ENCODE results near the gene SLC26A11. TPM values are rescaled to one million over a fixed set of nuclear protein-coding genes. Genes with fewer than 3 reads are reported as not detected.
A peak's percentile ranks its signal among the peaks of the same experiment; 100 is the strongest.

Gene SLC26A11
- total RNA-seq, 1 experiment from 2014 or later: 26.5 TPM

DNA sequence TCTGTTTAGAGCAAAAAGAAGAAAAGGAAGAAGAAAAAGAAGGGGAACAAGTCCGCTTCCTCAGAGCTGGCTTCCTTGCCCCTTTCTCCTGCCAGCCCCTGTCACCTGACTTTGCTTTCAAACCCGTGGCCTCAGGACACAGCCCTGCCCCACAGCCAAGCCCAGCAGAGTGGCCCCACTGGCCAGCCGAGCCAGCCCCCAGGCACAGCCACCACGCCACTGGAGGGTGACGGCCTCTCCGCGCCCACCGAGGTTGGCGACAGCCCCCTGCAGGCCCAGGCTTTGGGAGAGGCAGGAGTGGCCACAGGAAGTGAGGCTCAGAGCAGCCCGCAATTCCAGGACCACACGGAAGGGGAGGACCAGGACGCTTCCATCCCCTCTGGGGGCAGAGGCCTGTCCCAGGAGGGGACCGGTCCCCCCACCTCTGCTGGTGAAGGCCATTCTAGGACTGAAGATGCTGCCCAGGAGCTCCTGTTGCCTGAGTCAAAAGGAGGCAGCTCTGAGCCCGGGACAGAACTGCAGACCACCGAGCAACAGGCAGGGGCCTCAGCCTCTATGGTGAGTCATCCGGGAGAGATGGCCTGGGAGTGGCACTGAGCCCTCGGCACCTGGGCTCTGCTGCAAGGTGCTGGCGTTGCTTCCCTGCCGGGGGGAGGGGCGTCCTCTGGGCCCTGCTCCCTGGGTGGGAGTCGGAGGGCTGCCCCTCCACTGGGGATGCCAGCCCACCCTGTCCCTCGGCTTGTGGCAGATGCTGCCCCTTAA, 67.8 kb downstream of the SLC26A11 start:
- Histone ChIP-seq H2BK20ac (ENCODE audit: low read depth, low read length, poor library complexity, severe bottlenecking) (no peak overlapping the region), H3K23me2 (ENCODE audit: insufficient read length, low read depth, low read length, poor library complexity, severe bottlenecking) (no peaks in the 10 kb centered on the region), H3K9me3 (ENCODE audit: control insufficient read depth, low read depth, low read length) (no peaks in the 10 kb centered on the region), H3K4ac (ENCODE audit: low read depth, low read length) (no peak overlapping the region), H3K23ac (ENCODE audit: insufficient read length, low read depth, low read length) (no peak overlapping the region), H2BK15ac (ENCODE audit: low read depth, low read length) (no peak overlapping the region), H2BK120ac (ENCODE audit: low read depth, low read length, poor library complexity, severe bottlenecking) (no peak overlapping the region), H4K20me1 (ENCODE audit: control insufficient read depth, insufficient read depth, insufficient read length) (peaks cover 3% of the 10 kb centered on the region), H2BK5ac (ENCODE audit: insufficient read length, low read length) (no peak overlapping the region), H3K56ac (ENCODE audit: insufficient read length, low read depth, low read length) (no peak overlapping the region), H3K14ac (ENCODE audit: insufficient read depth, low read length) (no peak overlapping the region), H3K79me1 (ENCODE audit: insufficient read depth, low read depth, low read length, poor library complexity, severe bottlenecking) (no peaks in the 10 kb centered on the region), H4K8ac (replicated peaks; ENCODE audit: insufficient read length, low read depth, low read length) (no peak overlapping the region), H3K9ac (ENCODE audit: extremely low read depth, insufficient read length, low read length) (no peak overlapping the region), H2BK12ac (ENCODE audit: insufficient read length, low read depth, low read length) (no peak overlapping the region), H3K4me2 (ENCODE audit: insufficient read depth, insufficient read length, low read length) (no peak overlapping the region), H3K4me1 (ENCODE audit: insufficient read depth, low read length) (no peaks in the 10 kb centered on the region), H3K18ac (ENCODE audit: insufficient read length, low read depth, low read length) (no peak overlapping the region), H2AFZ (ENCODE audit: low read length) (no peak overlapping the region), H4K91ac (ENCODE audit: insufficient read length, low read depth, low read length) (no peak overlapping the region), H3K79me2 (ENCODE audit: insufficient read depth, low read length) (no peaks in the 10 kb centered on the region), H3K27me3 (ENCODE audit: insufficient read depth, low read length) (no peaks in the 10 kb centered on the region), H3K27ac (ENCODE audit: insufficient read length, low read depth, low read length) (no peak overlapping the region), H4K5ac (ENCODE audit: insufficient read length, low read depth, low read length) (no peak overlapping the region), H2AK5ac (ENCODE audit: insufficient read length, low read length) (no peak overlapping the region), H3T11ph (ENCODE audit: low read length) (no peak overlapping the region)
- Mint-ChIP-seq H3K9me3 (no peaks in the 10 kb centered on the region), H3K27me3 (ENCODE audit: low read depth) (no peaks in the 10 kb centered on the region; the same call in 1 of the 2 replicates), H3K27ac (peak overlapping the region; percentile 8 to 42 (median 18); a peak in 5 of 7 replicates), H3K4me1 (peaks cover 6 to 14% of the 10 kb centered on the region in 2 experiments), H3K4me3 (no peak overlapping the region), H3K36me3 (ENCODE audit: insufficient read depth in 1 of 3, low read depth in 3 of 3) (peaks cover 21 to 41% (median 39%) of the 10 kb centered on the region in 3 experiments)
- TF ChIP-seq, protein P1, sequence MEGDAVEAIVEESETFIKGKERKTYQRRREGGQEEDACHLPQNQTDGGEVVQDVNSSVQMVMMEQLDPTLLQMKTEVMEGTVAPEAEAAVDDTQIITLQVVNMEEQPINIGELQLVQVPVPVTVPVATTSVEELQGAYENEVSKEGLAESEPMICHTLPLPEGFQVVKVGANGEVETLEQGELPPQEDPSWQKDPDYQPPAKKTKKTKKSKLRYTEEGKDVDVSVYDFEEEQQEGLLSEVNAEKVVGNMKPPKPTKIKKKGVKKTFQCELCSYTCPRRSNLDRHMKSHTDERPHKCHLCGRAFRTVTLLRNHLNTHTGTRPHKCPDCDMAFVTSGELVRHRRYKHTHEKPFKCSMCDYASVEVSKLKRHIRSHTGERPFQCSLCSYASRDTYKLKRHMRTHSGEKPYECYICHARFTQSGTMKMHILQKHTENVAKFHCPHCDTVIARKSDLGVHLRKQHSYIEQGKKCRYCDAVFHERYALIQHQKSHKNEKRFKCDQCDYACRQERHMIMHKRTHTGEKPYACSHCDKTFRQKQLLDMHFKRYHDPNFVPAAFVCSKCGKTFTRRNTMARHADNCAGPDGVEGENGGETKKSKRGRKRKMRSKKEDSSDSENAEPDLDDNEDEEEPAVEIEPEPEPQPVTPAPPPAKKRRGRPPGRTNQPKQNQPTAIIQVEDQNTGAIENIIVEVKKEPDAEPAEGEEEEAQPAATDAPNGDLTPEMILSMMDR (conservative IDR thresholded peaks at IDR 0.05): no peak
- no peak for DNase-seq
- no CpG with 5 or more reads among the region's 22 CpGs for WGBS (ENCODE audit: extremely low coverage, insufficient read length, low lambda C conversion rate)
